GM12874 (cell line): Measurements from ENCODE around the gene SPINDOC.

ENCODE experiments used
- CTCF ChIP-seq: IDR thresholded peaks from 2 replicates; pipeline ENCODE4 v1.5.1; 2011; ENCODE audit warnings: low read depth, mild to moderate bottlenecking, control low read depth, low read length, moderate library complexity; ENCODE audit not compliant: insufficient read depth

Gene SPINDOC

GRCh38 chr11:63816166-63816565, 2.9 kb downstream of the SPINDOC start:
- TF ChIP-seq CTCF, result no peak

GRCh38 chr11:63816732-63817131, 3.5 kb downstream of the SPINDOC start:
- TF ChIP-seq CTCF, result no peak

GRCh38 chr11:63817758-63818498, 4.7 kb downstream of the SPINDOC start:
- no peak for TF ChIP-seq CTCF

- no peak for TF ChIP-seq CTCF
Measured at GRCh38 chr11:63818609-63819008, 5.4 kb downstream of the SPINDOC start.

- TF ChIP-seq CTCF, result no peak
Measured at GRCh38 chr11:63821411-63821810, 8.2 kb downstream of the SPINDOC start.

GRCh38 chr11:63826471-63827190, 13.4 kb downstream of the SPINDOC start:
- TF ChIP-seq CTCF, result no peak

- TF ChIP-seq CTCF, result peak; percentile 35
Measured at GRCh38 chr11:63829823-63830489, 16.7 kb downstream of the SPINDOC start.
